Articular chondrocyte of knee joint (primary cell): ENCODE results near the gene TAAR6. TPM values are rescaled to one million over a fixed set of nuclear protein-coding genes. Genes with fewer than 3 reads are reported as not detected.

Source experiments
- small RNA-seq: library from RNA; depleted of rRNA; stranded (forward); fragments of <200 nt; gene quantifications from one replicate; pipeline ENCODE3, GENCODE V24; 2012
- total RNA-seq: library from RNA; depleted of rRNA; stranded (reverse); fragments of >200 nt; gene quantifications from 2 replicates; pipeline ENCODE4 v1.2.3, GENCODE V29; 2012

Gene TAAR6
- not detected in 2 replicates for total RNA-seq

GRCh38 chr6:132570221-132570777, at the start of gene TAAR6:
TAAR6 (plus strand) TSS chr6:132570322; CDS start chr6:132570322, 0 bp downstream.

GRCh38 chr6:132537977-132538376, 32.1 kb upstream of the TAAR6 start, which contains the start of gene TAAR9:
TAAR9 (plus strand) TSS chr6:132538277; CDS start chr6:132538290, 13 bp downstream.

GRCh38 chr6:132552372-132552771, 17.8 kb upstream of the TAAR6 start, which contains the start of gene TAAR8:
TAAR8 (plus strand) TSS chr6:132552672; CDS start chr6:132552693, 21 bp downstream.

GRCh38 chr6:132589454-132589853, 19.3 kb downstream of the TAAR6 start, which contains the start of gene TAAR5:
TAAR5 (minus strand) TSS chr6:132589741; CDS start chr6:132589686, 55 bp downstream.

Small RNA genes lying within 50 kb of the gene (small RNA-seq; reads per million reads assigned to genes)
- not detected for gene TAAR7P

Other genes starting within 250 kb of the TAAR6 start
- 19.5 and 39.2 TPM in 2 replicates for gene MOXD1, start 168.8 kb upstream of the TAAR6 start, total RNA-seq
- 38.7 and 49.4 TPM in 2 replicates for gene STX7, start 57.2 kb upstream of the TAAR6 start, total RNA-seq
- gene TAAR9, start 32.0 kb upstream of the TAAR6 start, total RNA-seq: not detected in 2 replicates
- not detected in 2 replicates for gene TAAR8, start 17.6 kb upstream of the TAAR6 start, total RNA-seq
- gene TAAR5, start 19.4 kb downstream of the TAAR6 start, total RNA-seq: not detected in 2 replicates
- not detected in 2 replicates for gene TAAR2, start 54.0 kb downstream of the TAAR6 start, total RNA-seq
- gene TAAR1, start 88.9 kb downstream of the TAAR6 start, total RNA-seq: not detected in 2 replicates
- gene VNN1, start 143.7 kb downstream of the TAAR6 start, total RNA-seq: 0.13 and 0.32 TPM in 2 replicates
- gene VNN2, start 187.6 kb downstream of the TAAR6 start, total RNA-seq: not detected in 2 replicates
- 8.2 and 10.5 TPM in 2 replicates for gene SLC18B1, start 228.3 kb downstream of the TAAR6 start, total RNA-seq
- gene RPS12, start 244.2 kb downstream of the TAAR6 start, total RNA-seq: 1,277 and 1,494 TPM in 2 replicates